GM10266 (cell line): ENCODE results near the gene ZNF664.

Experiments
- DNase-seq: peaks from one replicate; pipeline ENCODE4 v3.0.0; 2012; ENCODE audit errors: extremely low spot score
- CTCF ChIP-seq: IDR thresholded peaks from 2 replicates; pipeline ENCODE4 v1.5.1; 2012; ENCODE audit warnings: mild to moderate bottlenecking, low read depth; ENCODE audit not compliant: control insufficient read depth, insufficient read depth; ENCODE audit errors: missing control alignments

The ZNF664 gene

GRCh38 chr12:124022161-124022560 lies 49.1 kb downstream of the ZNF664 start:
- TF ChIP-seq CTCF, result no peak
- DNase-seq, result no peak

GRCh38 chr12:124024263-124024678 lies 51.3 kb downstream of the ZNF664 start:
- no peak for TF ChIP-seq CTCF

GRCh38 chr12:124024776-124025175 lies 51.8 kb downstream of the ZNF664 start:
- no peak for DNase-seq
- no peak for TF ChIP-seq CTCF

More at GRCh38 chr12:124024263-124024678, 51.3 kb downstream of the ZNF664 start:
- no peak for DNase-seq

GRCh38 chr12:124025661-124026060 lies 52.6 kb downstream of the ZNF664 start:
- no peak for DNase-seq
- no peak for TF ChIP-seq CTCF

GRCh38 chr12:124026755-124027745 lies 54.0 kb downstream of the ZNF664 start:
- no peak for TF ChIP-seq CTCF
- no peak for DNase-seq

GRCh38 chr12:124027753-124028554 lies 54.9 kb downstream of the ZNF664 start:
- no peak for DNase-seq
- no peak for TF ChIP-seq CTCF
